Activated CD4-positive, alpha-beta T cell treated with anti-CD3 and anti-CD28 coated beads for 48 hours (primary cell): ENCODE measurements around the gene NUDT8.
"Not testable (repeated sequence)": the region's sequence is repeated elsewhere in the genome, so short reads cannot be mapped to it uniquely, and the experiment has no call there.

Source experiments
- DNase-seq: peaks from one replicate; pipeline ENCODE4 v3.0.0-alpha.2; 2020

NUDT8 gene

GRCh38 chr11:67641338-67642172, 11.8 kb upstream of the NUDT8 start:
- DNase-seq: no peak

- no peak for DNase-seq
Measured at GRCh38 chr11:67640758-67641337, 11.1 kb upstream of the NUDT8 start.

- peak; percentile 79 for DNase-seq
Measured at GRCh38 chr11:67640021-67640757, 10.5 kb upstream of the NUDT8 start.

GRCh38 chr11:67639438-67639859, 9.7 kb upstream of the NUDT8 start, which contains the start of gene TBX10:
Gene TBX10, minus strand, starts transcription at chr11:67639763. Its CDS starts 291 bp downstream, at chr11:67639472.
- no peak for DNase-seq

- DNase-seq: no peak
Measured at GRCh38 chr11:67638535-67639437, 9.0 kb upstream of the NUDT8 start.

GRCh38 chr11:67637441-67637840, 7.7 kb upstream of the NUDT8 start:
- DNase-seq: not testable (repeated sequence)

GRCh38 chr11:67636962-67637361, 7.2 kb upstream of the NUDT8 start:
- no peak for DNase-seq

- no peak for DNase-seq
Measured at GRCh38 chr11:67635231-67635521, 5.4 kb upstream of the NUDT8 start.

GRCh38 chr11:67634366-67635230, 4.9 kb upstream of the NUDT8 start:
- DNase-seq: no peak

- no peak for DNase-seq
Measured at GRCh38 chr11:67633758-67634365, 4.1 kb upstream of the NUDT8 start.

- DNase-seq: no peak
Measured at GRCh38 chr11:67632982-67633755, 3.4 kb upstream of the NUDT8 start.

- DNase-seq: no peak
Measured at GRCh38 chr11:67632175-67632981, 2.6 kb upstream of the NUDT8 start.

- DNase-seq: no peak
Measured at GRCh38 chr11:67631853-67632174, 2.1 kb upstream of the NUDT8 start.

- DNase-seq: no peak
Measured at GRCh38 chr11:67631411-67631810, 1.7 kb upstream of the NUDT8 start.

- DNase-seq: no peak
Measured at GRCh38 chr11:67630943-67631331, 1.2 kb upstream of the NUDT8 start.

GRCh38 chr11:67630228-67630942, 648 bp upstream of the NUDT8 start:
- peak; percentile 98 for DNase-seq

- DNase-seq: no peak
Measured at GRCh38 chr11:67628710-67629385, 889 bp downstream of the NUDT8 start.

GRCh38 chr11:67627812-67628624, 1.7 kb downstream of the NUDT8 start:
- DNase-seq: no peak
